Smooth muscle cell (in vitro differentiated cells): ENCODE data around the gene GMIP. TPM values are rescaled to one million over a fixed set of nuclear protein-coding genes. Genes with fewer than 3 reads are reported as not detected.

Experiments used
- DNase-seq: peaks from one replicate; lab custom pipeline; 2025; ENCODE audit not compliant: unreplicated experiment; lab: John Stamatoyannopoulos, UW
- H2AFZ ChIP-seq: fragments of 200-600 bp; sonication (generic); 2 replicates; pipeline ENCODE4 v1.6.0; 2016; ENCODE audit warnings: antibody characterized with exemption, low read depth, mild to moderate bottlenecking
- H3F3A ChIP-seq: fragments of 200-600 bp; sonication (generic); 2 replicates; pipeline ENCODE4 v1.6.0; 2017; ENCODE audit warnings: antibody characterized with exemption, low read depth
- H3K27ac ChIP-seq: fragments of 200-600 bp; sonication (generic); 2 replicates; pipeline ENCODE4 v1.5.1; 2016; ENCODE audit warnings: low read depth, mild to moderate bottlenecking
- H3K27me3 ChIP-seq: fragments of 200-600 bp; sonication (generic); 2 replicates; pipeline ENCODE4 v1.6.1; 2016; ENCODE audit warnings: low read depth, mild to moderate bottlenecking
- H3K36me3 ChIP-seq: fragments of 200-600 bp; sonication (generic); 2 replicates; pipeline ENCODE4 v1.5.1; 2016; ENCODE audit warnings: low read depth
- H3K4me1 ChIP-seq: fragments of 200-600 bp; sonication (generic); 2 replicates; pipeline ENCODE4 v1.5.1; 2016; ENCODE audit warnings: low read depth
- H3K4me2 ChIP-seq: fragments of 200-600 bp; sonication (generic); 2 replicates; pipeline ENCODE4 v1.6.0; 2016; ENCODE audit warnings: mild to moderate bottlenecking
- H3K4me3 ChIP-seq: fragments of 200-600 bp; sonication (generic); 2 replicates; pipeline ENCODE4 v1.5.1; 2016; ENCODE audit warnings: mild to moderate bottlenecking
- H3K79me2 ChIP-seq: fragments of 200-600 bp; sonication (generic); 2 replicates; pipeline ENCODE4 v1.6.0; 2016; ENCODE audit warnings: low read depth, mild to moderate bottlenecking
- H3K9ac ChIP-seq: fragments of 200-600 bp; sonication (generic); 2 replicates; pipeline ENCODE4 v1.6.0; 2016; ENCODE audit warnings: low read depth
- H3K9me3 ChIP-seq: fragments of 200-600 bp; sonication (generic); replicated peaks from 2 replicates; pipeline ENCODE4 v1.5.1; 2016; ENCODE audit warnings: low read depth
- H4K20me1 ChIP-seq: fragments of 200-600 bp; sonication (generic); 2 replicates; pipeline ENCODE4 v1.6.0; 2016; ENCODE audit warnings: low read depth
- WGBS: methylation state at CpG from one replicate; pipeline ENCODE4 v1.1.7; 2016; ENCODE audit warnings: low lambda C conversion rate; 5-methylcytosine and 5-hydroxymethylcytosine counted together
- polyA plus RNA-seq: library from polyadenylated mRNA; unstranded; fragments of >200 nt; fragmentation: Nextera tagmentation; extraction: Ambion mirVana; gene quantifications from 2 replicates; pipeline ENCODE4 v1.2.1, GENCODE V29; 2016
- total RNA-seq: library from RNA; depleted of rRNA; stranded (reverse); fragments of >200 nt; gene quantifications from 2 replicates; pipeline ENCODE4 v1.2.3, GENCODE V29; 2014
- TF ChIP-seq, protein P1 (sequence below): fragments of 200-600 bp; sonication (generic); IDR thresholded peaks from 2 replicates; pipeline ENCODE4 v1.5.1; 2017; ENCODE audit warnings: borderline replicate concordance, mild to moderate bottlenecking, antibody characterized with exemption; ENCODE audit not compliant: insufficient read depth, poor library complexity, severe bottlenecking

GMIP gene
- total and polyA plus RNA-seq, 2 experiments from 2014 or later = 3.9 to 19.5 TPM

DNA sequence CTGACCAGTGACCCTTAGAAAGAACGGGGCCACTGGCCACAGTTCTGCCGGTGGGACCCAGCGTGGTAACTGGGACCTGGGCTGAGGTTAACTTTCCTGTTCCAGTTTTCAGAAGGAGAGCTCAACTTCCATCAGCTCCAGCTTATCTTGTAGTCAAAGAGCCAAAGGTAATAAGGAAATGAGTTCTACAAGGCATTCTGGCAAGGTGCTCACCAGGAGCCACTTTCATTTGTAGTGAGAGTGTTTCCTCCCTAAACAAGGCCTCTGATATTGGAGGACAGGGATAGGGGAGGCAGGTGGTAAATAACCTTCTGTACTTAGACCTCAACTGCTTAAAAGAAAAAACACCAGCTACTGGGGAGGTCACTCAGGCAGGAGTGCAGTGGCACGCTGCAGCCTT, 63.0 kb downstream of the GMIP start:
- H3K36me3 ChIP-seq = no peaks in the 10 kb centered on the region
- H3K9me3 ChIP-seq = no peaks in the 10 kb centered on the region
- no peaks in the 10 kb centered on the region for H3K79me2 ChIP-seq
- no peak for DNase-seq
- H3K4me2 ChIP-seq = no peak overlapping the region
- no peak overlapping the region for H3K9ac ChIP-seq
- no peaks in the 10 kb centered on the region for H3F3A ChIP-seq
- TF ChIP-seq, protein P1, sequence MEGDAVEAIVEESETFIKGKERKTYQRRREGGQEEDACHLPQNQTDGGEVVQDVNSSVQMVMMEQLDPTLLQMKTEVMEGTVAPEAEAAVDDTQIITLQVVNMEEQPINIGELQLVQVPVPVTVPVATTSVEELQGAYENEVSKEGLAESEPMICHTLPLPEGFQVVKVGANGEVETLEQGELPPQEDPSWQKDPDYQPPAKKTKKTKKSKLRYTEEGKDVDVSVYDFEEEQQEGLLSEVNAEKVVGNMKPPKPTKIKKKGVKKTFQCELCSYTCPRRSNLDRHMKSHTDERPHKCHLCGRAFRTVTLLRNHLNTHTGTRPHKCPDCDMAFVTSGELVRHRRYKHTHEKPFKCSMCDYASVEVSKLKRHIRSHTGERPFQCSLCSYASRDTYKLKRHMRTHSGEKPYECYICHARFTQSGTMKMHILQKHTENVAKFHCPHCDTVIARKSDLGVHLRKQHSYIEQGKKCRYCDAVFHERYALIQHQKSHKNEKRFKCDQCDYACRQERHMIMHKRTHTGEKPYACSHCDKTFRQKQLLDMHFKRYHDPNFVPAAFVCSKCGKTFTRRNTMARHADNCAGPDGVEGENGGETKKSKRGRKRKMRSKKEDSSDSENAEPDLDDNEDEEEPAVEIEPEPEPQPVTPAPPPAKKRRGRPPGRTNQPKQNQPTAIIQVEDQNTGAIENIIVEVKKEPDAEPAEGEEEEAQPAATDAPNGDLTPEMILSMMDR = no peak
- H4K20me1 ChIP-seq = no peaks in the 10 kb centered on the region
- 97% methylated on average over 4 of the region's 4 CpGs for WGBS
- H2AFZ ChIP-seq = no peak overlapping the region
- H3K27ac ChIP-seq = no peak overlapping the region
- H3K4me3 ChIP-seq = no peak overlapping the region
- H3K27me3 ChIP-seq = no peaks in the 10 kb centered on the region
- H3K4me1 ChIP-seq = no peaks in the 10 kb centered on the region

DNA sequence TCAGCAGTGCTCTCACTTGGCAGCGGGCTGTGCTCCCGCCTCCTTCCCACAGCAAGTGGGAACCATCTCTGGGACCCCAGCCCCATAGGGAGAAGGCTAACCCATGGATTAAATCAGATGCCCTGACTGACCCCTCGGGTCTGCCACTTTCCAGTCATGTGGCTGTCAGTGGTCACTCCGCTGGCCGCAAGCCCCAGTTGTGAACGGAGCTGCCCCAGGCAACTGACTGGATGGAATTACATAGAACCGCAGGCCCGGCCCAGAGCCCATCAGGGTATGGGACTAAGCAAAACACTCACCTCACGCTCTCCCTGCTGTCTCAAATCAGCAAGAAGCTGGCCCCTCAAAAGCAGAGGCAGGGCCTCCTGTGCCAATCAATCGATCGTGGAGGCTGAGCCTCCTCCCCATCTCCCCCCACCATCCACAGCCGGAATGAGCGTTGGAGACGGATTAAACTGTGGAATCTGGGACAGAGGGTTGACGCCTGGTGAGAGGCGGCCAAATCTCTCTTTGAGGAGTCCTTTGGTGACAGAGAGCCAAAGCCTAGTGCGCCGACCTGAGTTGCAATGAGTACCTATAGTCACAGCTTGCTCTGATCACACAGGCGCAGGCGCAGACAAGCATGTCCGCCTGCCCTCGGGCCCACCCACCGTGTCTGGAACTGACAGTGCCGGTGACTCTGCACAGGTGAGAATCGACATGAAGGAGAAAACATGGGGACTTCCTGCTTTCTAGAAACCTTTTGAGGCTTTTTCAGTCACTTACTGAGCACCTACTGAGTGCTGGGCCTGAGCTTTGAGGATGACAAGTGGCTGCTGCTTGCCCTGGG, 63.7 kb downstream of the GMIP start:
- Histone ChIP-seq H3K4me1 (no peaks in the 10 kb centered on the region), H3K27ac (no peak overlapping the region), H3F3A (no peaks in the 10 kb centered on the region), H3K4me3 (no peak overlapping the region), H3K27me3 (no peaks in the 10 kb centered on the region), H3K36me3 (no peaks in the 10 kb centered on the region), H2AFZ (no peak overlapping the region), H4K20me1 (no peaks in the 10 kb centered on the region), H3K4me2 (no peak overlapping the region), H3K9me3 (no peaks in the 10 kb centered on the region), H3K9ac (no peak overlapping the region), H3K79me2 (no peaks in the 10 kb centered on the region)
- 92% methylated on average over 25 of the region's 25 CpGs for WGBS
- no peak for DNase-seq
- TF ChIP-seq, protein P1 = no peak

Other genes with a start within 250 kb of the GMIP start
- 26.8 and 27.1 TPM in 2 replicates for gene GATAD2A, start 238.0 kb downstream of the GMIP start, total RNA-seq
- 27.0 and 38.3 TPM in 2 replicates for gene GATAD2A, start 238.0 kb downstream of the GMIP start, polyA plus RNA-seq
- 1.3 and 5.4 TPM in 2 replicates for gene TSSK6, start 128.1 kb downstream of the GMIP start, total RNA-seq
- gene TSSK6, start 128.1 kb downstream of the GMIP start, polyA plus RNA-seq = 0.31 and 0.49 TPM in 2 replicates
- gene NDUFA13, start 127.4 kb downstream of the GMIP start, total RNA-seq = 42.3 and 51.8 TPM in 2 replicates
- gene NDUFA13, start 127.4 kb downstream of the GMIP start, polyA plus RNA-seq = 559 and 575 TPM in 2 replicates
- gene YJEFN3, start 114.7 kb downstream of the GMIP start, total RNA-seq = 2.2 TPM in 2 replicates
- 5.8 and 11.1 TPM in 2 replicates for gene YJEFN3, start 114.7 kb downstream of the GMIP start, polyA plus RNA-seq
- 27.2 and 31.0 TPM in 2 replicates for gene CILP2, start 105.4 kb downstream of the GMIP start, total RNA-seq
- 62.2 and 95.0 TPM in 2 replicates for gene CILP2, start 105.4 kb downstream of the GMIP start, polyA plus RNA-seq
- gene PBX4, start 25.0 kb downstream of the GMIP start, total RNA-seq = 2.5 TPM in 1 of 2 replicates, not detected in the other
- gene PBX4, start 25.0 kb downstream of the GMIP start, polyA plus RNA-seq = 1.7 and 4.5 TPM in 2 replicates
- 13.2 and 15.1 TPM in 2 replicates for gene LPAR2, start 15.4 kb downstream of the GMIP start, total RNA-seq
- gene LPAR2, start 15.4 kb downstream of the GMIP start, polyA plus RNA-seq = 20.1 and 24.5 TPM in 2 replicates
- gene ATP13A1, start 20.0 kb upstream of the GMIP start, total RNA-seq = 48.1 and 51.7 TPM in 2 replicates
- gene ATP13A1, start 20.0 kb upstream of the GMIP start, polyA plus RNA-seq = 51.4 and 57.3 TPM in 2 replicates
- 5.4 and 6.6 TPM in 2 replicates for gene ZNF101, start 25.2 kb upstream of the GMIP start, total RNA-seq
- 0.83 and 2.8 TPM in 2 replicates for gene ZNF101, start 25.2 kb upstream of the GMIP start, polyA plus RNA-seq
- gene ZNF14, start 89.5 kb upstream of the GMIP start, total RNA-seq = 3.8 and 7.6 TPM in 2 replicates
- 1.2 and 2.4 TPM in 2 replicates for gene ZNF14, start 89.5 kb upstream of the GMIP start, polyA plus RNA-seq
- 27.7 and 41.9 TPM in 2 replicates for gene ZNF506, start 178.1 kb upstream of the GMIP start, total RNA-seq
- gene ZNF506, start 178.1 kb upstream of the GMIP start, polyA plus RNA-seq = 6.7 and 10.6 TPM in 2 replicates
- 11.7 and 17.1 TPM in 2 replicates for gene ZNF253, start 222.2 kb upstream of the GMIP start, total RNA-seq
- 3.2 and 7.9 TPM in 2 replicates for gene ZNF253, start 222.2 kb upstream of the GMIP start, polyA plus RNA-seq